K562 (cell line): Measurements from ENCODE around the gene SMIM15.

Experiments
- CBFA2T2 ChIP-seq: fragments of 450-650 bp; conservative IDR thresholded peaks from 2 replicates; pipeline ENCODE4 v1.6.1; 2017; ENCODE audit warnings: mild to moderate bottlenecking
- KDM1A ChIP-seq, 2 experiments: fragments of 450-650 bp; IDR thresholded peaks; 2 replicates each; pipeline ENCODE4 v1.6.1; 2016; ENCODE audit warnings: mild to moderate bottlenecking in 2 of 2
- POLR3G ChIP-seq: IDR thresholded peaks from 2 replicates; pipeline ENCODE4 v1.6.1; 2011; ENCODE audit not compliant: insufficient read length, insufficient replicate concordance; ENCODE audit errors: extremely low read depth
- PTBP1 ChIP-seq: fragments of 200-400 bp; formaldehyde crosslinking; IDR thresholded peaks from 2 replicates; pipeline ENCODE4 v1.6.1; 2017; ENCODE audit warnings: low read depth, low read length
- SNRNP70 ChIP-seq: fragments of 200-400 bp; formaldehyde crosslinking; optimal IDR thresholded peaks from 2 replicates; pipeline ENCODE3; 2017; ENCODE audit warnings: low read depth, low read length

- TF ChIP-seq CBFA2T2 (no peak), SNRNP70 (no peak), PTBP1 (no peak), POLR3G (no peak), KDM1A (IDR thresholded peaks at IDR 0.05) (no peak)
Observed at GRCh38 chr5:61200582-61201155, 38.4 kb upstream of the SMIM15 start.
